Endometrium (tissue), 2 donors: ENCODE results near the gene PITRM1.
"Not testable (repeated sequence)": the region's sequence is repeated elsewhere in the genome, so short reads cannot be mapped to it uniquely, and the experiment has no call there.

Experiments
- FAIRE-seq: peaks from 2 replicates; lab custom pipeline; 2012; peaks lifted over from hg19 to GRCh38; lab: Jason Lieb, UNC
- donor health status: control.
- donor health status: control.

PITRM1 gene

GRCh38 chr10:3198900-3199299, 26.3 kb upstream of the PITRM1 start:
- FAIRE-seq = no peak

GRCh38 chr10:3197348-3198003, 24.9 kb upstream of the PITRM1 start:
- no peak for FAIRE-seq

- no peak for FAIRE-seq
Measured at GRCh38 chr10:3196958-3197347, 24.4 kb upstream of the PITRM1 start.

DNA sequence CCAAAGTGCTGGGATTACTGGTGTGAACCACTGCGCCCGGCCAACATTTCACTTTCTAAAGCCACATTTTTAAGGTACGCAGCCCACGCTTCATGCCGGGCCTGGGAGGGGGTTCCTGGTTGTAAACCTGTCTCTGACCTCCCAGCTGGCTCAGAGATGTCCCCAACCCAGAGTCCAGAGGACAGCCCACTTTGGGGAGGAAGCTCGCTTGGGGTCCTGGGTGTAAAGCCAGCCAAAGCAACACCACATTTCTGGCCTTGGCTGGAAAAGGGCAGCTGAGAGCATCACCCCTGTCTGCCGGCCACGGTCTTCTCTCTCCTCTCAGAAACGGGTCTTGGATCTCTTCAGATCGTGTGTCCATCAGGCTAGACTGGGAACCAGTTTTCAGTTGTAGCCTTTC, 23.9 kb upstream of the PITRM1 start:
- FAIRE-seq = no peak

DNA sequence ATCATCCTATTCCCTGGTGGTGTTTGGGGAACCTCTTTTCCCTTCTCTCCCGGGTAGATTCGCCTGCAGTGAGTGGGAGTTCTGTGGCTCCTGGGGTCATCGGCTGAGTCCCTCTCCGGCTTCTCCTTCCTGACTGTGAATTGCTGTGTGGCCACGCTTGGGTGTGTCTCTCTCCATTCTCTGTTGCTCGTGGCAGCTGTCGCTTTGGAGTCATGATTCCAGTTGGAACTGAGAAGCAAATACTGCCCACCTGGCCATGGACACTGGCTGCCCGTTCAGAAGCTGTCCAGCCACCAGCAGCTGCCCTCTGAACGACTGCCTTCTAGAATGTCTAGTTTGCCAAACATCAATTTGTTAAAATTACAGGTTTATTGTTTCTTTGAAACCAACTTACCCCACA, 23.1 kb upstream of the PITRM1 start:
- FAIRE-seq = no peak

GRCh38 chr10:3195286-3195685, 22.7 kb upstream of the PITRM1 start:
- FAIRE-seq = no peak

DNA sequence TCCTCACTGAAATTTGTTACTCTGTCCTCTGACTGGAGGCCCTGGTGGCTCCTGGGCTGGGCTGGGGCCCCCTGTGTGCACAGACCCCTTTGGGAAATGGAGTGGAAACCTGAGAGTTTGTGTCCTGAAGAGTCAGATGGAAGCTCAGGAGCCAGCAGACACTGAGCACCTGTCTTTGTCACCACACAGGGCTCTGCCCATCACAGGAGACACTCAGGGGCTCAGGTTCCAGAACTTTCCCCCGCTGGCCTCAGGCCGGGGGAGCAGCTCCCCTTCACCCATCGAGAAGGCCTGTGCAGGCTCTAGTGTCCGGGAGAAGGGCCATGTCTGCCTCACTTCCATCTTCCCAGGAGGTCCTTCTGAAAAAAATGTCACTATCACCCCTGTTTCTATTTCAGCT, 22.3 kb upstream of the PITRM1 start:
- FAIRE-seq = no peak

GRCh38 chr10:3193751-3194150, 21.2 kb upstream of the PITRM1 start:
- FAIRE-seq = no peak

GRCh38 chr10:3192856-3193635, 20.5 kb upstream of the PITRM1 start:
- FAIRE-seq = peak; percentile 93

DNA sequence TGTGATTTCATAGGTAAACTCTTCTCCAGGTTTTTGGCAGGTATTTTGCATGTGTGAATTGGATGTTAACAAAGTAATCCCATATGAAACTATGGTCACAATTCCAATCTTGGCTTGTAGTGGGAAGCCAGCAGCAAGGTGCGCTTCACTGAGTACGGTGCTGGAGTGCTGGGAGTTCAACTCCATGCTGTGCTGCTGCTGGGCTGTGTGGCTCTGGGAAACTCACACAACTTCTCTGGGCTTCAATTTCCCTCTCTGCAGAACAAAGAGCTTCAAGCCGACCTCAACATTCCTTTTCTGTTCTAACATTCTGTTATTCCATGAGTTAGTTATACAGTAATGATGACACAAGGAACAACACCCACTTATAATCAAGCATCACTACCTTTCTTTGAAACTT, 18.2 kb upstream of the PITRM1 start:
- no peak for FAIRE-seq

GRCh38 chr10:3187229-3187628, 14.6 kb upstream of the PITRM1 start:
- FAIRE-seq = not testable (repeated sequence)

DNA sequence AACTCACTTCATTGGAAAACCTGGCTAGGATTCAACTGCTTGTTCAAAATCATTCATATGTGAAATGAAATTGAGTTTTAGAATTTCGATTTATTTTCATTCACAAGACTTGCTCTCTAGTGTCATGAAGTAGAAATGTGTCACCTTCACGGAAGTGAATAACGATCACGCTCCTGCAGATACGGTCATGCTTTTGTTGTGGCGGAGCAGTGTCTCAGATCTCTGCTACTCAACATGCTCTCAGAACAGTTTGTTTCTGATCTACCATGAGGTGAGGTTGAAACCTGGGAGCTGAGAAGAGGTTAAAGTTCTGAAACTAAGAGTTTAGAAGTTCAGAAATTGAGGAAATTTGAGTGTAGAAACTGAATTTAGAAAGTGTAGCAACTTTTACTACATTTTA, 13.8 kb upstream of the PITRM1 start:
- FAIRE-seq = no peak

DNA sequence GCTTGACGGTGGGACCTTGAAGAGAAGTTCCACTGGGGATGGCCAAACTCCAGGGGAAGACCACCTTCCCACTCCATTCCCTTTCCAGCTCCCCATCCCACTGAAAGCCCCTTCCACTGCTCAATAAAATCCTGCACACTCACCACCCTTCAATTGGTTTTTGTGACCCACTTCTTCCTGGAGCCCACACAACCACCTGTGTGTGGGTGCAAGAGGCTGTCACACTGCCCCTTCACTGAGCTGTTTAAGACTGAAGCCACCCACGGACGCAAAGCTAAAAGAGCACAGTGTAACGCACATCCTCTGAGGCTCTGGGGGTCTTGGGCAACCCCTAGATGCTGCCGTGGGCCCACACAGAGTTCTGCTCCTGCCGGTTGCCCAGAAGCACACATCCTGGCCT, 12.8 kb upstream of the PITRM1 start:
- FAIRE-seq = no peak

GRCh38 chr10:3180355-3181025, 7.9 kb upstream of the PITRM1 start:
- no peak for FAIRE-seq

- no peak for FAIRE-seq
Measured at GRCh38 chr10:3179174-3179573, 6.6 kb upstream of the PITRM1 start.

DNA sequence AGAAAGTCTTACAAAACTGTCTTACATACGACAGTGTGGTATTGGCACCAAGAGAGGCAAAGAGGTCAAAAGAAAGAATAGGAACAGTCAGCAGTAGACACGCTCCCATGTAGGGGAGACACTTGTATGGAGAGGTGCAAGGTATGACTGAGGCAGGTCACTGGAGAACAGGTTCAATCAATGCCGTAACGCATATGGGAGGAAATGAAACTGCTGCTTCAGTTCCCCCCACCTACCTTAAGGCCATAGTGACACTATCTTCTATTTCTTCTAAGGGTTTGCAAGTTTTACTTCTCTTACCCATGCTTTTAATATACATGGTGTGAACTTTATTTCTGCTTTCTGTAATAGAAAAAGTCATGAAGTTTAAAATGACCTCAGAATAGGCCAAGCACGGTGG, 5.5 kb upstream of the PITRM1 start:
- FAIRE-seq = no peak

- FAIRE-seq = no peak
Measured at GRCh38 chr10:3173171-3173878, 743 bp upstream of the PITRM1 start.

GRCh38 chr10:3172081-3172445, 519 bp downstream of the PITRM1 start:
- FAIRE-seq = no peak

GRCh38 chr10:3171488-3171887, 1.1 kb downstream of the PITRM1 start:
- FAIRE-seq = not testable (repeated sequence)

DNA sequence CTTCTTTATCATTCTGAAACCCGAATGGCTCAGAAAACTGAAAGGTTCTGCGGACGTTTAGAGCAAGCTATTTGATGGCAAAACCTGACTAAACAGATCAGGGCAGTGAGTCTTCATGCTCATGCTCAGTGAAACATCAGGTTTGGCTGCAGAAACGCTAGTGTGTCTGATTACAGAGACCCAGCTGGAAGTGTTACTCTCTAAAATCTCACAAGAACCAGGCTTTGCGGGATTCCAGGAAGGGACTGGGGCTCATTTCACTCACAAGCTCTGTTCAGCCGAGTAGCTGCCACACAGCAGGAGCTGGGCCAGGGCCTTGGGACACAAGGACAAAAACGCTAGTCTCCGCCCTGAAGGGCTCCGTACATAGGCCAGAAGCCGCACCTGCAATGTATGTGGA, 2.9 kb downstream of the PITRM1 start:
- FAIRE-seq = no peak

DNA sequence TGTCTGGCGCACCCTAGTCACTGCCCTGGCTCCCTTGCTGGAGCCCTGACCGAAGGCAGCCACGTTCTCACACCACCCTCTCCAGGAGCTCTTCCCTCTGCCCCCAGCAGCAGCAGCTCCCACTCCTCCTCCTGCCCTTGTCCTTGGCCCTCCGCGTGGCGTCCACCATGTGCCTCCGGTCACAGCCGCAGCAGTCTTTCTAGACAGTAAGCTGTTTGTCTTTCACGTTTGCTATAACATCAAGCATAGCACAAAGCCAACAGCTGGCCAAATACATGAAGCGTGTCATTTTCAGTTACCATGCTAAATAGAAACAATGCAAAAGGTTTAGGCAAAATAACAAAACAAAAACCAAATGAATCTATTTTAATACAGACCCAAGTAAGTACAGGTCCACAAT, 3.3 kb downstream of the PITRM1 start:
- FAIRE-seq = no peak

GRCh38 chr10:3167611-3168330, 4.8 kb downstream of the PITRM1 start:
- no peak for FAIRE-seq
